Stimulated activated naive B cell treated with anti-CD40 and anti-IgM and Interleukin-4, amounts not matched to agents 10 μg/mL and 1 μg/mL and 100 μg/mL, for 72 hours (primary cell): ENCODE results near the gene POLN.
A peak's percentile ranks its signal among the peaks of the same experiment; 100 is the strongest.

Experiments used
- ATAC-seq, 2 donors: fragments of 150-1000 bp; cut with Tn5 transposase; replicated peaks; 2 replicates each; pipeline ENCODE4 v1.10.0; 2021; ENCODE audit warnings: moderate library complexity in 1 of 2
- DNase-seq: peaks from one replicate; pipeline ENCODE4 v3.0.0; 2021
- H3K27ac Mint-ChIP-seq: one replicate; pipeline ENCODE4 v1.8.0; 2022; ENCODE audit warnings: mild to moderate bottlenecking, mixed read lengths
- H3K27me3 Mint-ChIP-seq, 2 donors: one replicate each; pipeline ENCODE4 v1.8.0; 2022; ENCODE audit warnings: mixed read lengths in 2 of 2
- H3K36me3 Mint-ChIP-seq, 2 donors: one replicate each; pipeline ENCODE4 v1.8.0; 2022; ENCODE audit warnings: mixed read lengths in 2 of 2, mild to moderate bottlenecking in 1 of 2
- H3K4me1 Mint-ChIP-seq, 2 donors: one replicate each; pipeline ENCODE4 v1.8.0; 2022; ENCODE audit warnings: mixed read lengths in 2 of 2, mild to moderate bottlenecking in 1 of 2
- H3K4me3 Mint-ChIP-seq, 2 donors: one replicate each; pipeline ENCODE4 v1.8.0; 2022; ENCODE audit warnings: mild to moderate bottlenecking in 2 of 2, mixed read lengths in 2 of 2, moderate library complexity in 1 of 2
- H3K9me3 Mint-ChIP-seq, 2 donors: one replicate each; pipeline ENCODE4 v1.8.0; 2022; ENCODE audit warnings: mixed read lengths in 2 of 2, mild to moderate bottlenecking in 1 of 2

POLN gene

DNA sequence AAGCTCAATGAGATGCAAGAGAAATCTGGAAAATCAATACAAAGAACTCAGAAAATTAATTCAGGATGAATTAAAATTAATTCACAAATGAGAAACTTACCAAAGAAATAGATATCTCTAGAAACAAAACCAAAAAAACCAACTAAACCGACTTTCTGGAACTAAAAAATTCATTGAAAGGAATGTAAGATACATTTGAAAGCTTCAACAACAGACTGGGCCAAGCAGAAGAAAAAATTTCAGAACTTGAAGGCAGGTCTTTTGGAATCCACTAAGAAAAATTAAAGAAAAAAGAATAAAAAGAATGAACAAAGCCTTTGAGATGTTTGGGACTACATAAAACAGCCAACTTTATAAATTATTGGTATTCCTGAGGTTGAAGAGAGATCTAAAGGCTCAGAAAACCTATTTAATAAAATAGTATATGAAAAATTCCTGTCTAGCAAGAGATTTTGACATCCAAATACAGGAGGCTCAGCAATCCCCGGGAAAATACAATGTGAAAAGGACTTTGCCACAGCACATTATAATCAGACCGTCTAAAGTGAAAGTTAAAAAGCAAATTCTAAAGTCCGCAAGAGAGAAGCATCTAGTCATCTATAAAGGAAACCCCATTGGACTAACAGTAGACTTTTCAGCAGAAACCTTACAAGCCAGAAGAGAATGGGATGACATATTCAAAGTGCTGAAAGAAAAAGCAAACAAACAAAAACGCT, 138.6 kb downstream of the POLN start:
- peaks cover 15 to 16% of the 10 kb centered on the region in 2 donors for H3K9me3 Mint-ChIP-seq
- peaks cover 19 to 23% of the 10 kb centered on the region in 2 donors for H3K27me3 Mint-ChIP-seq
- peaks cover 2 to 16% of the 10 kb centered on the region in 2 donors for H3K36me3 Mint-ChIP-seq
- no peak overlapping the region for H3K4me3 Mint-ChIP-seq
- ATAC-seq (no peak), DNase-seq (no peak)
- H3K4me1 Mint-ChIP-seq, result peaks cover 2 to 5% of the 10 kb centered on the region in 2 donors
- H3K27ac Mint-ChIP-seq, result no peak overlapping the region

DNA sequence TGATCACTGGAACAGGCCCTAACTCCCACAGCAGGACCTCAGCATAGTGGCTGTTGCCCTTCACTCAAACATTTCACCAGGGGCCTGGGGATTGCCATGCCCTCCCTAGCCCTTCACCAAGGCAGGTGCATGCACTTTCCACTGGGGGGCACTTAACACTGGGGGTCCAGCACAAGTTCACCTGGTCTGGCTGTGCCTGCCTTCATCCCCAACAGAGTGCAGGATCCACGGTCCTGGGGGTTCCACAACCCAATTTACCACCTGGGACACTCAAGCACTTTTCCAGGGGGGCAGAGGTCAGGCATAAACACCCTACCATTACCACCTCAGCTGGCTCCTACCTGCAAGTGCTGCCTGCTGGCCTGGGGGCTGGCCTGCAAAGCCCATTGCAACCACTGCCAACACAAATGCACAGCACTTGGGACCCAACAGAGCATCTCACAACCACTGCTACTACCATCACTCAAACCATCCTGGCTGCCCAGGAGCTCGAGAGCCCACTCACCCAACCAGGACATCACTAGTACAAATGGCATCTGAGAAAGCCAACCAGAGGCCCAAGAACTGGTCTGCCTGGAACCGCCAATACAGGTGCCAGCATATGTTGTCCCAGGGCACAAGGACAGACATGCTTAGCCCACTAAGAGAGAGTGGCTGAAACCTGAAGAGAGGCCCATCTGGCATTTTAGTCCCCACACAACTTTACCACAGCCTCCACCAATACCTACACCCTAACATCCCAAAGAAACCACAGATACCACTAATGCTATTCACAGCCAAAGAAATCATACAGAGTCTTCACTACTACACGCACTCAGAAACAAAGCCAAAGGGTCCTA, 139.7 kb downstream of the POLN start:
- Mint-ChIP-seq H3K27me3 (peaks cover 22 to 29% of the 10 kb centered on the region in 2 donors), H3K27ac (no peak overlapping the region), H3K4me3 (no peak overlapping the region), H3K4me1 (peaks cover 2 to 5% of the 10 kb centered on the region in 2 donors), H3K9me3 (peaks cover 15 to 16% of the 10 kb centered on the region in 2 donors), H3K36me3 (peaks cover 0 to 16% of the 10 kb centered on the region in 2 donors)
- ATAC-seq (no peak), DNase-seq (no peak)

DNA sequence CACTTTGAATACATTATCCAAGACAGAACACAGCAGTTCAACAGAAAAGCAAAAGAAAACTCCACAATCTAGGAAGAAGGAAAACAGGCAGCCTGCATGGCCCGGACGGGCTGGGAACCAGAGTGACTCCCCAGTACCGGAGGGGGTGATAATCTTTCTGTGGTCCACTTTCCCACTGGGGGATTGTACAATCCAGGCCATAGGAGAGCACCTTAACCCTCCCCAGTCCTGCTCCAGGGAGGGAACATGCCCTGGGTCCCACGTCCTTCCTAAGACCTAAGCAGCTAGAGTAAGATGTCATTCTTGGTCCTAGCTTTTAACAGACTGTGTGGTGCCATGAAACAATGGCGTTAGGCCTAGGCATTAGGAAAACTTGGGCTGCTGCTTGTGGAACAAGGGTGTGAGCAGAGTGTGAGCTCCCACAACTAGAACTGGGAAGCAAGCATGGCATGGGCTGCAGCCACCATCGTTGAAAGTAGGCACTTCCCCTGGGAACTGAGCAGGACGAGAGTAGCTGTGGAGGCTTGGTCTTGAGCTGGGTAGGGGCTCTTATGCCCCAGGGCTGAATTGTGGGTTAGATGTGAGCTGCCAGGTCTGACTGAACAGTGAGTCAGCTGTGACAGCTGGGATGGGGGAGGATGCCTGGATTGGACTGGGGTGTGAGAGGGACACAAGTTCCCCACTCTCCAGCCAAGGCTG, 140.4 kb downstream of the POLN start:
- Mint-ChIP-seq H3K4me1 (peaks cover 2 to 5% of the 10 kb centered on the region in 2 donors), H3K36me3 (peaks cover 4 to 19% of the 10 kb centered on the region in 2 donors), H3K9me3 (peaks cover 16 to 18% of the 10 kb centered on the region in 2 donors), H3K4me3 (no peak overlapping the region), H3K27me3 (peaks cover 28 to 35% of the 10 kb centered on the region in 2 donors), H3K27ac (no peak overlapping the region)
- no peak for DNase-seq
- no peak for ATAC-seq

DNA sequence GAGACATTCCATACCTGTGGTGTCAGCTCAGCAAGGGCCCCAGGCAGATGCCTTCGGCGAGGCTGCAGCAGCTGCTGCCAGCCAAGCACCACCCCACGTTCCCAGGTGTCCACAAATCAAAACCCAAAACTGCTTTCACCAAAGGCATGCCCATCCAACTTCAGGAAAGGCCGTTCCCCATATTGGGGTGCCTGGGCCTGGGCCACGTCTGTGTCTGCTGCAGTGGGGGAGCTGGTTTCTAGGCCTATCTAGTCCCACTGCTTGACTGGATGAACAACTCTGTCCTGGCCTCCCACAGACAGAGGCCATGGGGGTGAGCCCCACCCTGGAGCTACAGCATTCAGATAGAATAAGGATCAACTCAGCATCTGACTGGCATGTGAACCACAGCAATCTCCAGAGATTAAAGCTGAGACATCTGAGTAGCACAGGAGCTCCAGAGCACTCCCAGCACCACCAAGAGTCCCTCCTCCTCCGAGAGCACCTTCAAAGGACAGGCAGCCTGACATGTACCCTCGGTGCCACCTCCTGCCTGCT, 145.8 kb downstream of the POLN start:
- Mint-ChIP-seq H3K9me3 (peaks cover 2 to 15% of the 10 kb centered on the region in 2 donors), H3K4me3 (no peak overlapping the region)
- no peak for ATAC-seq

DNA sequence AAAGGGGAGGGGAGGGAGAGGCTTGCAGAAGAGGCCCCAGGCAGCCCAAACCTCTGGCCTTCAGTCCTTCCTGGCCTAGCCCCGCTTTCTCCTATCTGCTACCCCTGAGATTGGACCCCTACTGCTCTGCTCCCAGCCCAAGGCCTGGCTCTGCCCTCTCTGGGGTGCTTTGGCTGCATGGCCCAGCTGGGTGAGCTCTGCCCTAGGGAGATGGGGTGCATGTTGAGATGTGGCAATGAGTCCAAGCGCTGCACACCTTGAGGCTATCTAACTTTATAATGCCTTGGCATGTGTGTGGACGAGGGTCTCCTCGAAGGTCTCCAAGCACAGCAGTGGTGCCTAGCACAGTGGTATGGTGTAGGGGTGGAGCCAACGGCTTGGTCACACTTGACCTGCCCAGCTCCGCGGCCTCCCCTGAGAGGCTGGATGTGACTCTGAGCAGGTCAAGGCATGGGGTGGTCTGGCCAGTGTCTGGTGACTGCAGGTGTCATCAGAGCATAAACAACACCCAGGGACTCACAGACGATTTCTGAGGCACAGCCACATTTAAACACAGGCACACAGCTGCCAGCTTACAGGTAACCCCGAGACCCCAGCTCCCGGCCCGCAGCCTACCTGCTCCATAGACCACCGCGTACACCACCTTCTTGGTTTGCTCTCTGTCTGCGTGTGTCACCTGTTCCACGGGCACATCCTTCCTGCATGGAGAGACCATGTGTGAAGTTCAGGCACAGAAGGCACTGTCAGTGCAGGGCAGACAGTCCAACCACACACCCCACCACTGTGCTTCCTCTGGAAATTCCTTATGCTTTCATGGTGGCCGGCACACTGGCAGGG, 146.5 kb downstream of the POLN start:
- DNase-seq (no peak), ATAC-seq (no peak)
- peaks cover 48 to 50% of the 10 kb centered on the region in 2 donors for H3K27me3 Mint-ChIP-seq
- H3K27ac Mint-ChIP-seq, result no peak overlapping the region
- H3K4me1 Mint-ChIP-seq, result no peaks in the 10 kb centered on the region
- H3K4me3 Mint-ChIP-seq, result no peak overlapping the region
- peaks cover 7 to 11% of the 10 kb centered on the region in 2 donors for H3K36me3 Mint-ChIP-seq
- peaks cover 0 to 14% of the 10 kb centered on the region in 2 donors for H3K9me3 Mint-ChIP-seq

More for the DNA sequence above, 145.8 kb downstream of the POLN start:
- Mint-ChIP-seq H3K27ac (no peak overlapping the region), H3K27me3 (peaks cover 49 to 51% of the 10 kb centered on the region in 2 donors), H3K4me1 (no peaks in the 10 kb centered on the region), H3K36me3 (peaks cover 7 to 13% of the 10 kb centered on the region in 2 donors)
- no peak for DNase-seq

DNA sequence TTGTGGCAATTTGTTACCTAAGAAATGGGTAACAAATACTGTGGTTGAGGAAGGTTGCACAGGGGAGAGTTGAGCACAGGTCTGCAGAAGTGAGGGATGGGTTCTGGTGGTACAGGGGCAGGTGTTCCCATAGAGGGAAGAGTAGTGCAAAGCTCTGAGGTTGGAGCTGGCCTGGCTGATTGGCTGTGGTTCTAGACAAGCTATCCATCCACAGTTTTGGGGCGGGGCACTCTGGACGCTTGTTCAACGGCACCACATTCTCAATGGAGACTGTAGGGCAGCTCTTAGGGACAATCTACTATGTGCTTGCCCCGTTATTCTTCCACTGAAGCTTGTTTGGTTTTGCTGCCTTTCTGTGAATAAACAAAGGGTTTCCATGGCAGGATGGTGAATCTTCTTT, 147.4 kb downstream of the POLN start:
- Mint-ChIP-seq H3K36me3 (peaks cover 7 to 9% of the 10 kb centered on the region in 2 donors), H3K9me3 (peaks cover 0 to 12% of the 10 kb centered on the region in 2 donors), H3K27ac (no peak overlapping the region), H3K4me1 (no peaks in the 10 kb centered on the region), H3K4me3 (no peak overlapping the region), H3K27me3 (peaks cover 45 to 53% of the 10 kb centered on the region in 2 donors)
- ATAC-seq, result no peak
- DNase-seq, result no peak

DNA sequence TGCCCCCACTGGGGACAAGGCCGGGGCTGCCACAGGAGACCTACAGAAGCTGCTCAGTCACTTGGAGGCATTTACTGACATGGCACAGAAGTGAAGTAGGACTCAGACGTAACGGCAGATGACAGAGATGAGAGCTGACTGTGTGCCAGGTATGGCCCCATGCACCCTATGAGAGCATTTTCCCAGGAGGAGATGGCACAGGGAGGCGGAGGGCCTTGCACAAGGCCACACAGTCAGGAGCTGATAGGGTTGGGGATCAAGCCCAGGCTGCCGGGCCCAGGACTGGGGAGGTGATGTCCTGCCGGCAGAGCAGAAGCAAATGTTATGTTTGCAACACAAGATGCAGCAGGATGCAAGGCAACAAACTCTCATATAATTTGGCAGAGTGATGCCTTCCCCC, 148.7 kb downstream of the POLN start:
- DNase-seq (no peak), ATAC-seq (no peak)
- Mint-ChIP-seq H3K36me3 (peaks cover 7 to 9% of the 10 kb centered on the region in 2 donors), H3K27ac (no peak overlapping the region), H3K9me3 (peaks cover 0 to 12% of the 10 kb centered on the region in 2 donors), H3K4me3 (no peak overlapping the region), H3K27me3 (peaks cover 35 to 41% of the 10 kb centered on the region in 2 donors), H3K4me1 (no peaks in the 10 kb centered on the region)

DNA sequence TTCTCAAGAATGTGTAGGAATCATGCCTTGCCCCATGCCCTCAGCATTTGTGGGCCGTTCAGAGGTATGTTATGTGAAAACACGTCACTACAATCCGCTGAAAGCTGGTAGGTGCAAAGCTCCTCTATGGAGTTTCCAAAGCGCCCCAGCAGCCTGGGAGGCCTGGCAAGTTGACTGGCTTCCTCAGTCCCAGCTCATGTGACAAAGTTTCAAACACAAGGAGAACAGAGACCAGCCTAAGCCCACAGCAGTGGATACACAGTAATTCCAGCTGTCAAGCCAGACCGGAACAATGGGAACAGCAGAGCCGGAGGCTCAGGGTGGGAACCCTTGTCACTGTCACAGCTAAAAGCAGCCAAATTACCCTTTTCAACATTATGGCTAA, 149.3 kb downstream of the POLN start:
- H3K4me1 Mint-ChIP-seq, result no peaks in the 10 kb centered on the region
- peaks cover 0 to 10% of the 10 kb centered on the region in 2 donors for H3K9me3 Mint-ChIP-seq
- no peak for ATAC-seq
- no peak overlapping the region for H3K4me3 Mint-ChIP-seq
- no peak overlapping the region for H3K27ac Mint-ChIP-seq
- H3K27me3 Mint-ChIP-seq, result peaks cover 31 to 35% of the 10 kb centered on the region in 2 donors
- peaks cover 7 to 9% of the 10 kb centered on the region in 2 donors for H3K36me3 Mint-ChIP-seq
- no peak for DNase-seq

DNA sequence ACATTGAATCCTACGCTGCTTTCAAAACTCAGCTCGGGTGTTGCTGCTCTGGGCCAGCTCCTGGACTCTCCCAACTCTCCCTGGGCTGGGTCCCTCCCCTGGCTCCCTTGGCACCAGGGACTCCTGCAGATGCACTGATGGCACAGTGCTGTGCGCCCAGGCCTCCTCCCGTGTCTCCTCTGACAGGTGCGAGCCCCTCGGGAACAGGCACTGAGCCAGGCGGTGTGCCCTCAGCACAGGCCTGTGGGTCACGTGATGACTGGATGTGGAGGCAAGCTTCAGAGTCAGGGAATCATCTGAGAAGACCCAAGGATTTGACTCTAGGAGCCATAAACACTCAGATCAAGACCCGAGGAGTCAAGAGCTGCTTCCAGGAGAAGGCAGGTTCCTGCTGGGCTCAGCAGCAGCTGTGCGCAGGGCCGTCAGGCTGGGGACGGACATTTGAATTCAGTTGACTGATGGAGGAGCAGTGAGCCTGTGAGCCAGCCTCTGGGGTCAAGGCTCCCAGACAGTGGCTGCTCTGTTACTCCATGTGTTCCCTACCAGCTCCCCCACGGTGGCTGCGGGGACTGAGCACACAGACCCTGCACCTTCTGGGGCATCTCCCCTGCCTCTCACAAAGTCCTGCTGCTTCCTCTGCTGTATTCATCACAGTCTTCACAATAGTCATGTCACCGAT, 149.8 kb downstream of the POLN start:
- no peak for ATAC-seq
- Mint-ChIP-seq H3K36me3 (peaks cover 7 to 9% of the 10 kb centered on the region in 2 donors), H3K27me3 (peaks cover 31 to 35% of the 10 kb centered on the region in 2 donors), H3K27ac (no peak overlapping the region), H3K4me1 (no peaks in the 10 kb centered on the region), H3K9me3 (peaks cover 0 to 12% of the 10 kb centered on the region in 2 donors), H3K4me3 (no peak overlapping the region)
- DNase-seq, result no peak

DNA sequence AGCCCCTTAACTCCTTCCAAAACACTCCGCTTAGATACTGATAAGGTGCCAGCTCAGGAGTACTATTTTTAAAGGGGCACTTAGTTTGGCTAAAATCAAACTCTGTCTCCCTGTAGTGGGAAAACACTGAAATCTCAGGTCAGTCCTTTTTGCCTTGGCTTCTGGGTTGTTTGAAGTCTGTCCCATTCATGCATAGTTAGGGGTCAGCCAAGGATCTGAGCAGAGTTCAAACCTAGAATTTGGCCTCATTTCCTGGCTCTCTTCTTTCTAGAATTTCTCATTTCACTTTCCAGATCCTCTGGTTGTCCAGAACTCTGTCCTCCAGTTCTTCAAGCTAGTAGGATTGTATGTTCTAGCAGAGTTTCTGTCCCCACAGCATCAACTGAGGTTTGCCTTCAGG, 151.3 kb downstream of the POLN start:
- ATAC-seq, result no peak
- peaks cover 19 to 28% of the 10 kb centered on the region in 2 donors for H3K27me3 Mint-ChIP-seq
- no peak overlapping the region for H3K27ac Mint-ChIP-seq
- H3K9me3 Mint-ChIP-seq, result peaks cover 0 to 6% of the 10 kb centered on the region in 2 donors
- peaks cover 0 to 4% of the 10 kb centered on the region in 2 donors for H3K36me3 Mint-ChIP-seq
- H3K4me1 Mint-ChIP-seq, result no peaks in the 10 kb centered on the region
- no peak overlapping the region for H3K4me3 Mint-ChIP-seq
- DNase-seq, result no peak

DNA sequence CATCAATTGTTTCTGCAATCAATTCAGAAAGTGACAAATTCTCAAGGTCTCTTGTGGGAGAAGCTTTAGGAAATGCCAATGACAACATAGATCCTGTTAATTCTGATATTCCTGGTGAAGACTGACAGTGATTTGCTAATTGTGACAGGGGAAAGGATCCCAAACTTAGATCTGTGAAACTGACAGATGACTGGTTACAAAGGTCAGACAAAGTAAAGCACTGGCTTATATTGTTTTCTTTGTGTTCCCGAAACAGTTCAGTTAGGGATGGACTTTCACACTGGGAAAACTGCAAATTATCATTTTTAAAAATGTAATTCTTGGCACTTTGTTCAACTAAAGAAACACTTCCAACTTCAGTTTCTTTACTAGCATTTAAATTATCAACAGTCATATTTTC, 152.7 kb downstream of the POLN start:
- Mint-ChIP-seq H3K36me3 (peaks cover 0 to 4% of the 10 kb centered on the region in 2 donors), H3K27me3 (peaks cover 9 to 38% of the 10 kb centered on the region in 2 donors), H3K4me1 (no peaks in the 10 kb centered on the region), H3K9me3 (peaks cover 0 to 5% of the 10 kb centered on the region in 2 donors), H3K4me3 (no peak overlapping the region), H3K27ac (no peak overlapping the region)
- DNase-seq (no peak), ATAC-seq (no peak)

DNA sequence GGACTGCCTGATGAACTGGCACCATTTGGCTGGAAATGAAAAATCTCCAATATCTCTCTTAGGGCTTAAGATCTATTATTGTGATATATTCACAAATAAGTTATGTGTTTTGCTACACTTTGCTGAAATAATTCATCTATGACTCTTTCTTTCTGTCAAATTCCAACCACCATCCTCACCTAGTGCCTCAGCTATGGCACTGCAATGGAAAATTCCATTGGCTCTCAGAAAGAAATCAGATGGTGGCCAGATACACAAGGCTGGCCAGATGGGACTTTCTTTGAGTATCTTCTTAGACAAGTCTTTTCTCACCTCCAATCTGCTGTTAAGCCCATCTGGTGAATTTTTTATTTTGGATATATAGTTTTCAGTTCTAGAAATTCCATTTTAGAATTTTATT, 154.8 kb downstream of the POLN start:
- Mint-ChIP-seq H3K9me3 (peaks cover 0 to 5% of the 10 kb centered on the region in 2 donors), H3K27ac (no peak overlapping the region), H3K4me3 (no peak overlapping the region), H3K36me3 (no peaks in the 10 kb centered on the region), H3K4me1 (no peaks in the 10 kb centered on the region), H3K27me3 (peaks cover 0 to 34% of the 10 kb centered on the region in 2 donors)
- DNase-seq, result no peak
- ATAC-seq, result no peak

DNA sequence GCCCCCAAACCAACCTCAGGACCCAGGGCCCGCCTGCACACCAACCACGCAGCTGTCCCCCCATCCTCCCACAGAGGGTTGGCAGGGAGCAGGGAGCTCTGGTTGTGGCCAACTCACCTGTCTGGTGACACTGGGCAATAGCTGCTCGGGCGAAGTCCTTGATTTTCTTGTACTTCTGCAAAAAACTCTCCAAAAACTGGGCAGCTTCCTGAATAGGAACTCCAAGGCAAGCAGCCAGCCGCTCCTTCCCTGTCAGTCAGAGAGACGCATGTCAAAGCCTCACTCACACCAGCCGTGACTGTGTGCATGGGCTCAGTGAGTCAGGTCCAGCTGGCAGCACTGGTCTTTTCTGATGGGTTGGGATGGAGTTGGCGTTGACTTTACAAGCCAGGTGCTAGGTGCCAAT, 156.4 kb downstream of the POLN start:
- peaks cover 0 to 31% of the 10 kb centered on the region in 2 donors for H3K27me3 Mint-ChIP-seq
- ATAC-seq (no peak), DNase-seq (no peak)
- H3K4me3 Mint-ChIP-seq, result no peak overlapping the region
- no peaks in the 10 kb centered on the region for H3K4me1 Mint-ChIP-seq
- peaks cover 0 to 5% of the 10 kb centered on the region in 2 donors for H3K9me3 Mint-ChIP-seq
- peak overlapping the region; percentile 82 for H3K27ac Mint-ChIP-seq
- H3K36me3 Mint-ChIP-seq, result no peaks in the 10 kb centered on the region
